ENCODE data around the gene XXYLT1. TPM values are rescaled to one million over a fixed set of nuclear protein-coding genes. Genes with fewer than 3 reads are reported as not detected.

XXYLT1 gene
- total RNA-seq, 1 experiment from 2014 or later: 29.2 TPM

DNA sequence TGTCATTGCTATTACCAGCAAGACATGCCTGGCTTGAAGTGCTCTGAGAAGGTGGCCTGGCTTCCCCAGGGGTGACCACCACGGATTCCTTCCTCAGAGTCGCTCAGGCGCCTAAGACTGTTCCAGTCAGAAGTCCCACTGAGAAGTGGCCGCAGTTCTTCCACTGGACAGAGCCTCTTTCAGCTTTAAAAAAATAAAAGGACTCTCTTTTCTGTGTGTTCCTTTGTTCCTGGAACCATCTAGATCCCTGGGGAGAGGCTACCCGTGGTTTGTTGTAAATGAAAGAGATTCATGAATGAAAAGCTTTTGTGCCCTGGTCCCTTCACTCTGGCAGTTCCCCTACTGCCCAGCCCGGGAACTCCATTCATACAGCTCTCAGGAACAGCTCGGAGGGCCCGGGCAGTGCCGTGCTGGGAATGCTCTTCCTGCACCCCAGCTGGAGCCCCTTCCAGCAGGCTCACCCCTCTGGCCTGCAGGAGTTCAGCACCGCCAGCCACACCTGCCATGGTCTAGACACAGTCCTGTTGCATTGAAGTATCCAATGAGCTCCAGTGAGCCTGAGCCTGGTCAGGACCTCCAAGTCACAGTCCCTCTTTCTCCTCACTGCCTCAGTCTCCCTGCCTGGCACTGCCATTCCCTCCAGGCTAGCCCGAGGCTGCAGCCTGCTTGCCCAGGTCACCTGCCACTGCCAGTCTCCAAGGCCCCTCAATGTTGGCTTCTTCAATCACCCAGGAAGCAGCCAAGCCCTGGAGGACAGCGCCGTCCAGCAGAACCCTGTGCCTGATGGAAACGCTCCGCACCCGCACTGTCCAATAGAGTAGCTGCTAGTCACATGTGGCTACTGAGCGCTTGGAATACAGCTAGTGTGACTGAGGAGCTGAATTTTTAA lies 75.4 kb downstream of the XXYLT1 start:
- DNase-seq: no peak
- Mint-ChIP-seq H3K4me3 (ENCODE audit: low read depth, unreplicated experiment) (no peak overlapping the region), H3K36me3 (ENCODE audit: insufficient read depth, unreplicated experiment) (peaks cover 5% of the 10 kb centered on the region), H3K27ac (ENCODE audit: unreplicated experiment) (no peak overlapping the region), H3K27me3 (ENCODE audit: unreplicated experiment) (no peaks in the 10 kb centered on the region), H3K4me1 (ENCODE audit: low read depth, unreplicated experiment) (peaks cover 21% of the 10 kb centered on the region), H3K9me3 (ENCODE audit: low read depth, unreplicated experiment) (peaks cover 5% of the 10 kb centered on the region)
- intact Hi-C loops (cut with micrococcal nuclease; ENCODE audit: unreplicated experiment): no loop called here
- CTCF ChIA-PET: interaction anchor here (0.6 kb wide), 2 partner anchors 81 to 128 kb away, joined by 3 to 7 read pairs; no protein-coding TSS in a partner anchor
- BruUV-seq (replicated peaks): no TSS peak
- TF ChIP-seq, protein P1, sequence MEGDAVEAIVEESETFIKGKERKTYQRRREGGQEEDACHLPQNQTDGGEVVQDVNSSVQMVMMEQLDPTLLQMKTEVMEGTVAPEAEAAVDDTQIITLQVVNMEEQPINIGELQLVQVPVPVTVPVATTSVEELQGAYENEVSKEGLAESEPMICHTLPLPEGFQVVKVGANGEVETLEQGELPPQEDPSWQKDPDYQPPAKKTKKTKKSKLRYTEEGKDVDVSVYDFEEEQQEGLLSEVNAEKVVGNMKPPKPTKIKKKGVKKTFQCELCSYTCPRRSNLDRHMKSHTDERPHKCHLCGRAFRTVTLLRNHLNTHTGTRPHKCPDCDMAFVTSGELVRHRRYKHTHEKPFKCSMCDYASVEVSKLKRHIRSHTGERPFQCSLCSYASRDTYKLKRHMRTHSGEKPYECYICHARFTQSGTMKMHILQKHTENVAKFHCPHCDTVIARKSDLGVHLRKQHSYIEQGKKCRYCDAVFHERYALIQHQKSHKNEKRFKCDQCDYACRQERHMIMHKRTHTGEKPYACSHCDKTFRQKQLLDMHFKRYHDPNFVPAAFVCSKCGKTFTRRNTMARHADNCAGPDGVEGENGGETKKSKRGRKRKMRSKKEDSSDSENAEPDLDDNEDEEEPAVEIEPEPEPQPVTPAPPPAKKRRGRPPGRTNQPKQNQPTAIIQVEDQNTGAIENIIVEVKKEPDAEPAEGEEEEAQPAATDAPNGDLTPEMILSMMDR (IDR thresholded peaks at IDR 0.05; ENCODE audit: unreplicated experiment): no peak

GRCh38 chr3:195194559-195195206 lies 76.3 kb downstream of the XXYLT1 start:
- BruUV-seq (replicated peaks): no TSS peak
- DNase-seq: no peak
- H3K9me3 Mint-ChIP-seq (ENCODE audit: low read depth, unreplicated experiment): peaks cover 5% of the 10 kb centered on the region
- no peak overlapping the region for H3K27ac Mint-ChIP-seq (ENCODE audit: unreplicated experiment)
- intact Hi-C loops (cut with micrococcal nuclease; ENCODE audit: unreplicated experiment): no loop called here
- peaks cover 21% of the 10 kb centered on the region for H3K4me1 Mint-ChIP-seq (ENCODE audit: low read depth, unreplicated experiment)
- TF ChIP-seq, protein P1 (IDR thresholded peaks at IDR 0.05; ENCODE audit: unreplicated experiment): no peak
- H3K27me3 Mint-ChIP-seq (ENCODE audit: unreplicated experiment): no peaks in the 10 kb centered on the region
- H3K4me3 Mint-ChIP-seq (ENCODE audit: low read depth, unreplicated experiment): no peak overlapping the region
- peaks cover 5% of the 10 kb centered on the region for H3K36me3 Mint-ChIP-seq (ENCODE audit: insufficient read depth, unreplicated experiment)
- CTCF ChIA-PET: interaction anchor here (0.6 kb wide), 1 partner anchor 127 kb away, joined by 7 read pairs; no protein-coding TSS in a partner anchor

DNA sequence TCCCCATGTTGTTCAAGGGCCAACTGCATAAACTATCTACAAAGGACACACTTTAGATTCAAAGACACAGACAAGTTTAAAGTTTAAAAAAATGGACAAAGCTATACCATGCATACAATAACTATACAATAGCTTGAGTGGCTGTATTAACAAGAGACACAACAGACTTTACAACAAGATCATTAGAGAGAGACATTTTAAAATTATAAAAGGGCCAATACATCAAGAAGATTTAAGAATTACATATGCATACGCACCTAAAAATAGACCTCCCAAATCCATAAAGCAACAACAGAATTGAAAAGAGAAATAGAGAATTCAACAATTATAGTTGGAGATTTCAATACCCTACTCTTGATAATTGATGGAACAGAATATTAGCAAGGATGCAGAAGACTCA lies 79.4 kb downstream of the XXYLT1 start:
- peaks cover 1% of the 10 kb centered on the region for H3K4me1 Mint-ChIP-seq (ENCODE audit: low read depth, unreplicated experiment)
- H3K27ac Mint-ChIP-seq (ENCODE audit: unreplicated experiment): no peak overlapping the region
- intact Hi-C loops (cut with micrococcal nuclease; ENCODE audit: unreplicated experiment): no loop called here
- BruUV-seq (replicated peaks): no TSS peak
- TF ChIP-seq, protein P1 (IDR thresholded peaks at IDR 0.05; ENCODE audit: unreplicated experiment): no peak
- no peaks in the 10 kb centered on the region for H3K27me3 Mint-ChIP-seq (ENCODE audit: unreplicated experiment)
- no peak overlapping the region for H3K4me3 Mint-ChIP-seq (ENCODE audit: low read depth, unreplicated experiment)
- CTCF ChIA-PET: no interaction called here
- peaks cover 5% of the 10 kb centered on the region for H3K9me3 Mint-ChIP-seq (ENCODE audit: low read depth, unreplicated experiment)
- H3K36me3 Mint-ChIP-seq (ENCODE audit: insufficient read depth, unreplicated experiment): no peaks in the 10 kb centered on the region
- no peak for DNase-seq

DNA sequence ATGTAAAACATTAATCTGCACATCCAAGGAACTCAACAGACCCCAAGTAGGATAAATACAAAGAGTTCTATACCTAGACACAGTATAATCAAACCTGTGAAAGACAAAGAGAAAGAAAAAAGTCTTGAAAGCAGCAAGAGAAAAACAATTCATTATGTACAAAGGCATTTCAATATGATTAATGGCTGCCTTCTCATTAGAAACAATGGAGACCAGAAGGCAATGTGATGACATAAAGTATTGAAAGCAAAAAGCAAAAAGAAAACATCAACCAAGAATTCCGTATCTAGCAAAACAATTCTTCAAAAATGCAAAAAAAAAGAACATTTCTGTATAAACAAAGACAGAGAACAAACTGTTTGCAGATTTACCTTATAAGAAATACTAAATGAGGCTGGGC lies 81.1 kb downstream of the XXYLT1 start:
- TF ChIP-seq, protein P1 (IDR thresholded peaks at IDR 0.05; ENCODE audit: unreplicated experiment): no peak
- CTCF ChIA-PET: no interaction called here
- peaks cover 19% of the 10 kb centered on the region for H3K4me1 Mint-ChIP-seq (ENCODE audit: low read depth, unreplicated experiment)
- no peak overlapping the region for H3K27ac Mint-ChIP-seq (ENCODE audit: unreplicated experiment)
- H3K9me3 Mint-ChIP-seq (ENCODE audit: low read depth, unreplicated experiment): peaks cover 5% of the 10 kb centered on the region
- no peak for DNase-seq
- no peaks in the 10 kb centered on the region for H3K36me3 Mint-ChIP-seq (ENCODE audit: insufficient read depth, unreplicated experiment)
- H3K27me3 Mint-ChIP-seq (ENCODE audit: unreplicated experiment): no peaks in the 10 kb centered on the region
- no TSS peak for BruUV-seq (replicated peaks)
- no peak overlapping the region for H3K4me3 Mint-ChIP-seq (ENCODE audit: low read depth, unreplicated experiment)
- intact Hi-C loops (cut with micrococcal nuclease; ENCODE audit: unreplicated experiment): no loop called here
